Prostate gland (tissue), 2 donors: Measurements from ENCODE around the gene CNKSR1. TPM values are rescaled to one million over a fixed set of nuclear protein-coding genes. Genes with fewer than 3 reads are reported as not detected.

Experiments used
- DNase-seq: peaks from one replicate; pipeline ENCODE4 v3.0.0-alpha.2; 2019; ENCODE audit warnings: low spot score
- H3K27ac ChIP-seq, 2 donors: fragments of 200-600 bp; sonication (generic); 2 replicates each; pipeline ENCODE4 v1.5.1; 2017 to 2019
- H3K27me3 ChIP-seq: fragments of 200-600 bp; sonication (generic); replicated peaks from 2 replicates; pipeline ENCODE4 v1.5.1; 2019; ENCODE audit not compliant: insufficient read depth
- H3K36me3 ChIP-seq, 2 donors: fragments of 200-600 bp; sonication (generic); 1 replicate in 1 of 2; 2 replicates in 1 of 2; pipeline versions ENCODE4 v1.5.1 to v1.8.1; 2017 to 2019
- H3K4me1 ChIP-seq: fragments of 200-600 bp; sonication (generic); replicated peaks from 2 replicates; pipeline ENCODE4 v1.5.1; 2019
- H3K4me3 ChIP-seq, 2 donors: fragments of 200-600 bp; sonication (generic); 2 replicates each; pipeline ENCODE4 v1.5.1; 2017 to 2019
- H3K9me3 ChIP-seq: fragments of 200-600 bp; sonication (generic); 2 replicates; pipeline ENCODE4 v1.5.1; 2017
- CTCF ChIP-seq, 4 experiments: fragments of 200-600 bp in 2 of 4; fragments of 450-650 bp in 2 of 4; sonication (generic) in 2 of 4; IDR thresholded peaks; 1 replicate in 3 of 4; 2 replicates in 1 of 4; pipeline ENCODE4 v1.5.1; 2016 to 2019; ENCODE audit warnings: antibody characterized with exemption in 4 of 4, mild to moderate bottlenecking in 2 of 4, moderate library complexity in 2 of 4
- POLR2A ChIP-seq: fragments of 450-650 bp; IDR thresholded peaks from one replicate; pipeline ENCODE4 v1.6.1; 2016; ENCODE audit warnings: antibody characterized with exemption, mild to moderate bottlenecking
- POLR2AphosphoS5 ChIP-seq: sonication (generic); formaldehyde crosslinking; IDR thresholded peaks from one replicate; pipeline ENCODE4 v1.6.1; 2017; ENCODE audit warnings: antibody characterized with exemption
- WGBS: methylation state at CpG from one replicate; pipeline ENCODE4 v1.1.5; 2018; 5-methylcytosine and 5-hydroxymethylcytosine counted together
- intact Hi-C: fragments of 100-400 bp; cut with DNase I; formaldehyde crosslinking; loops from one replicate; pipeline ENCODE4 v1.14.2; 2022
- total RNA-seq, 2 donors: library from RNA; depleted of rRNA; stranded (reverse); fragments of >200 nt; gene quantifications; one replicate each; pipeline ENCODE4 v1.1.0, GENCODE V29; 2016

CNKSR1 gene
- total RNA-seq, 2 donors from 2014 or later, result 24.8 to 32.4 TPM

- H3K9me3 ChIP-seq, result no peaks in the 10 kb centered on the region
- H3K27me3 ChIP-seq, result peaks cover 4% of the 10 kb centered on the region
- no peaks in the 10 kb centered on the region for H3K36me3 ChIP-seq
- H3K4me3 ChIP-seq, result no peak overlapping the region
- WGBS, result 44% methylated on average over 12 of the region's 12 CpGs
- TF ChIP-seq POLR2A (no peak), POLR2AphosphoS5 (no peak), CTCF (IDR thresholded peaks at IDR 0.05) (no peak)
- H3K27ac ChIP-seq, result no peak overlapping the region
- DNase-seq, result no peak
- H3K4me1 ChIP-seq, result peaks cover 4% of the 10 kb centered on the region
- intact Hi-C loops, result no loop called here
Measured at GRCh38 chr1:26156285-26157038, 20.8 kb upstream of the CNKSR1 start.

- Histone ChIP-seq H3K36me3 (no peaks in the 10 kb centered on the region), H3K4me1 (peaks cover 4% of the 10 kb centered on the region), H3K9me3 (no peaks in the 10 kb centered on the region), H3K4me3 (no peak overlapping the region), H3K27me3 (peaks cover 4% of the 10 kb centered on the region), H3K27ac (no peak overlapping the region)
- DNase-seq, result no peak
- TF ChIP-seq POLR2A, result no peak
- no peak for TF ChIP-seq POLR2AphosphoS5
- no peak for TF ChIP-seq CTCF (IDR thresholded peaks at IDR 0.05)
- WGBS, result 60% methylated on average over 5 of the region's 5 CpGs
- intact Hi-C loops, result no loop called here
Measured at GRCh38 chr1:26158271-26158907, 18.9 kb upstream of the CNKSR1 start.

- no peak within 1 kb of the TSS for H3K4me3 ChIP-seq
- no peak for TF ChIP-seq POLR2A
- TF ChIP-seq POLR2AphosphoS5, result no peak
- no peak for TF ChIP-seq CTCF (IDR thresholded peaks at IDR 0.05)
- DNase-seq, result no peak
- no peaks in the 10 kb centered on the region for H3K9me3 ChIP-seq
- H3K36me3 ChIP-seq, result no peaks in the 10 kb centered on the region
- H3K27ac ChIP-seq, result no peak within 1 kb of the TSS
- WGBS, result 53% methylated on average over 6 of the region's 6 CpGs
- intact Hi-C loops, result no loop called here
- peaks cover 4% of the 10 kb centered on the region for H3K4me1 ChIP-seq
- H3K27me3 ChIP-seq, result peaks cover 4% of the 10 kb centered on the region
Measured at GRCh38 chr1:26158908-26159742, 18.2 kb upstream of the CNKSR1 start, which contains the start of gene FAM110D. FAM110D (plus strand) TSS chr1:26159079; CDS start chr1:26161292, 2,213 bp downstream.

GRCh38 chr1:26159743-26160039 lies 17.6 kb upstream of the CNKSR1 start:
- Histone ChIP-seq H3K4me1 (peaks cover 4% of the 10 kb centered on the region), H3K27ac (no peak overlapping the region), H3K4me3 (no peak overlapping the region), H3K9me3 (no peaks in the 10 kb centered on the region), H3K36me3 (no peaks in the 10 kb centered on the region), H3K27me3 (peaks cover 4% of the 10 kb centered on the region)
- intact Hi-C loops, result loop anchor here (5.0 kb wide), 1 partner anchor 57 kb away; no protein-coding TSS in a partner anchor
- 69% methylated on average over 4 of the region's 4 CpGs for WGBS
- TF ChIP-seq POLR2AphosphoS5, result no peak
- TF ChIP-seq POLR2A, result no peak
- no peak for TF ChIP-seq CTCF (IDR thresholded peaks at IDR 0.05)
- DNase-seq, result no peak
